SK-N-SH (cell line): Measurements from ENCODE around the gene ARFGAP1. TPM values are rescaled to one million over a fixed set of nuclear protein-coding genes. Genes with fewer than 3 reads are reported as not detected.

Source experiments
- CTCF ChIA-PET: fragments of 300-600, 350-600 bp; formaldehyde crosslinking; extraction: SDS; loops from one replicate; lab custom pipeline; 2021; lab: Yijun Ruan, JAX
- POLR2A ChIA-PET: fragments of 350-600 bp; sonication (Branson Sonifier 250); formaldehyde crosslinking; extraction: SDS; loops from one replicate; lab custom pipeline; 2020; ENCODE audit warnings: antibody characterized with exemption, inconsistent platforms; lab: Yijun Ruan, JAX
- DNase-seq: peaks from one replicate; pipeline ENCODE4 v3.0.0; 2012
- H2AFZ ChIP-seq: fragments of 200-600 bp; sonication (generic); 2 replicates; pipeline ENCODE4 v1.8.1; 2016; ENCODE audit warnings: antibody characterized with exemption, mild to moderate bottlenecking, low read depth
- H3F3A ChIP-seq: fragments of 200-600 bp; sonication (generic); replicated peaks from 2 replicates; pipeline ENCODE3; 2016; ENCODE audit warnings: antibody characterized with exemption, mild to moderate bottlenecking; ENCODE audit not compliant: insufficient read depth
- H3K27ac ChIP-seq, 2 experiments: fragments of 200-500 bp in 1 of 2; fragments of 200-600 bp in 1 of 2; sonication (Bioruptor generic) in 1 of 2; sonication (generic), shearing (Covaris generic) in 1 of 2; 2 replicates each; pipeline versions ENCODE4 v1.5.1 to v1.6.1; 2014 to 2016; ENCODE audit warnings: low read depth in 2 of 2, inconsistent platforms in 1 of 2, low read length in 1 of 2, mild to moderate bottlenecking in 1 of 2, mixed read lengths in 1 of 2
- H3K27me3 ChIP-seq: fragments of 200-600 bp; sonication (generic), shearing (Covaris generic); 2 replicates; pipeline ENCODE4 v1.6.1; 2016; ENCODE audit warnings: mixed run types; ENCODE audit not compliant: insufficient read depth
- H3K36me3 ChIP-seq, 2 experiments: fragments of 200-500 bp in 1 of 2; fragments of 200-600 bp in 1 of 2; sonication (Bioruptor generic) in 1 of 2; sonication (generic) in 1 of 2; replicated peaks in 1 of 2; 2 replicates each; pipeline versions ENCODE3 to v1.5.1; 2014 to 2016; ENCODE audit warnings: low read length in 1 of 2, mild to moderate bottlenecking in 1 of 2; ENCODE audit not compliant: insufficient read depth in 2 of 2, control insufficient read depth in 1 of 2
- H3K4me1 ChIP-seq, 2 experiments: fragments of 200-500 bp in 1 of 2; fragments of 200-600 bp in 1 of 2; sonication (Bioruptor generic) in 1 of 2; sonication (generic), shearing (Covaris generic) in 1 of 2; 2 replicates each; pipeline versions ENCODE4 v1.5.1 to v1.6.1; 2014 to 2016; ENCODE audit warnings: low read depth in 1 of 2, low read length in 1 of 2, mixed run types in 1 of 2; ENCODE audit not compliant: insufficient read depth in 2 of 2, control insufficient read depth in 1 of 2
- H3K4me2 ChIP-seq: fragments of 200-600 bp; sonication (generic), shearing (Covaris generic); 2 replicates; pipeline ENCODE4 v1.6.1; 2017; ENCODE audit warnings: mixed run types
- H3K4me3 ChIP-seq, 2 experiments: fragments of 200-500 bp in 1 of 2; fragments of 200-600 bp in 1 of 2; sonication (Bioruptor generic) in 1 of 2; sonication (generic), shearing (Covaris generic) in 1 of 2; 2 replicates each; pipeline versions ENCODE4 v1.5.1 to v1.8.1; 2014 to 2016; ENCODE audit warnings: low read depth in 2 of 2, inconsistent platforms in 1 of 2, low read length in 1 of 2, mild to moderate bottlenecking in 1 of 2, mixed read lengths in 1 of 2, moderate library complexity in 1 of 2
- H3K79me2 ChIP-seq: fragments of 200-600 bp; sonication (generic); 2 replicates; pipeline ENCODE4 v1.8.1; 2017; ENCODE audit warnings: mild to moderate bottlenecking; ENCODE audit not compliant: insufficient read depth
- H3K9ac ChIP-seq: fragments of 200-600 bp; sonication (generic); 2 replicates; pipeline ENCODE4 v1.6.1; 2017; ENCODE audit warnings: mixed run types
- H3K9me2 ChIP-seq: fragments of 200-600 bp; sonication (generic); 2 replicates; pipeline ENCODE4 v1.6.1; 2017; ENCODE audit warnings: mixed run types
- H3K9me3 ChIP-seq: fragments of 200-600 bp; sonication (generic); 2 replicates; pipeline ENCODE4 v1.6.1; 2017; ENCODE audit warnings: mixed run types, mild to moderate bottlenecking, moderate library complexity
- H4K20me1 ChIP-seq: fragments of 200-600 bp; sonication (generic); 2 replicates; pipeline ENCODE4 v1.6.1; 2017; ENCODE audit warnings: mild to moderate bottlenecking, mixed run types; ENCODE audit not compliant: insufficient read depth
- ELF1 ChIP-seq: IDR thresholded peaks from 2 replicates; pipeline ENCODE4 v1.4.0; 2012
- EP300 ChIP-seq, 2 experiments: IDR thresholded peaks; 2 replicates each; pipeline versions ENCODE4 v1.4.0 to v1.6.1; 2012; ENCODE audit warnings: borderline replicate concordance in 1 of 2, low read depth in 1 of 2, low read length in 1 of 2
- EZH2phosphoT487 ChIP-seq: fragments of 200-600 bp; sonication (generic); IDR thresholded peaks from 2 replicates; pipeline ENCODE4 v1.6.1; 2017; ENCODE audit warnings: low read depth, mixed run types, mild to moderate bottlenecking, antibody characterized with exemption, moderate library complexity, borderline replicate concordance
- FOSL2 ChIP-seq: IDR thresholded peaks from 2 replicates; pipeline ENCODE4 v1.4.0; 2012; ENCODE audit warnings: low read depth, mild to moderate bottlenecking, moderate library complexity, borderline replicate concordance
- FOXJ3 ChIP-seq: sonication (generic); formaldehyde crosslinking; IDR thresholded peaks from 2 replicates; pipeline ENCODE4 v1.5.1; 2020; ENCODE audit warnings: mild to moderate bottlenecking, missing genetic modification reagents
- JUND ChIP-seq: IDR thresholded peaks from 2 replicates; pipeline ENCODE4 v1.4.0; 2012
- MEF2A ChIP-seq: IDR thresholded peaks from 2 replicates; pipeline ENCODE4 v1.4.0; 2012; ENCODE audit warnings: low read depth, borderline replicate concordance
- NFIC ChIP-seq: IDR thresholded peaks from 2 replicates; pipeline ENCODE4 v1.4.0; 2012; ENCODE audit warnings: borderline replicate concordance
- NRF1 ChIP-seq: IDR thresholded peaks from 2 replicates; pipeline ENCODE4 v1.6.1; 2012; ENCODE audit warnings: low read depth, mild to moderate bottlenecking, low read length
- POLR2AphosphoS5 ChIP-seq: IDR thresholded peaks from 2 replicates; pipeline ENCODE4 v1.6.1; 2012; ENCODE audit warnings: low read depth, low read length
- RFX5 ChIP-seq: IDR thresholded peaks from 2 replicates; pipeline ENCODE4 v1.6.1; 2012; ENCODE audit warnings: mild to moderate bottlenecking, improper control_type of control experiment, low read length
- RXRA ChIP-seq: IDR thresholded peaks from 2 replicates; pipeline ENCODE4 v1.4.0; 2012; ENCODE audit warnings: low read depth, mild to moderate bottlenecking, borderline replicate concordance
- SMC3 ChIP-seq: IDR thresholded peaks from 2 replicates; pipeline ENCODE4 v1.6.1; 2012; ENCODE audit warnings: low read depth, low read length, improper control_type of control experiment
- TAF1 ChIP-seq: IDR thresholded peaks from 2 replicates; pipeline ENCODE4 v1.6.1; 2012; ENCODE audit warnings: low read depth, mild to moderate bottlenecking, low read length, moderate library complexity, borderline replicate concordance
- TCF12 ChIP-seq: IDR thresholded peaks from 2 replicates; pipeline ENCODE4 v1.4.0; 2012
- WGBS: methylation state at CpG from one replicate; pipeline ENCODE4 v1.1.6; 2017; ENCODE audit warnings: low lambda C conversion rate; 5-methylcytosine and 5-hydroxymethylcytosine counted together
- polyA plus RNA-seq, 3 experiments: library from polyadenylated mRNA; depleted of rRNA; stranded (reverse); fragments of >200 nt; gene quantifications; 2 replicates each; pipeline ENCODE4 v1.2.3, GENCODE V29; 2012
- TF ChIP-seq, protein P1 (sequence below): IDR thresholded peaks from 2 replicates; pipeline ENCODE4 v1.4.0; 2012; ENCODE audit warnings: low read depth, borderline replicate concordance
- TF ChIP-seq, protein P2 (sequence below): fragments of 150-350 bp; IDR thresholded peaks from 2 replicates; pipeline ENCODE4 v1.6.1; 2017; ENCODE audit warnings: antibody characterized with exemption, low read length, low read depth, borderline replicate concordance
- TF ChIP-seq, protein P3 (sequence below): IDR thresholded peaks from 2 replicates; pipeline ENCODE4 v1.4.0; 2012; ENCODE audit warnings: low read depth, borderline replicate concordance
- TF ChIP-seq, protein P4 (sequence below): fragments of 200-600 bp; sonication (generic); IDR thresholded peaks from 2 replicates; pipeline ENCODE4 v1.6.1; 2017; ENCODE audit warnings: antibody characterized with exemption, mild to moderate bottlenecking, moderate library complexity

Gene ARFGAP1
- polyA plus RNA-seq, 1 of the 3 experiments (the other 2 are of a cell fraction) = 72.7 TPM

DNA sequence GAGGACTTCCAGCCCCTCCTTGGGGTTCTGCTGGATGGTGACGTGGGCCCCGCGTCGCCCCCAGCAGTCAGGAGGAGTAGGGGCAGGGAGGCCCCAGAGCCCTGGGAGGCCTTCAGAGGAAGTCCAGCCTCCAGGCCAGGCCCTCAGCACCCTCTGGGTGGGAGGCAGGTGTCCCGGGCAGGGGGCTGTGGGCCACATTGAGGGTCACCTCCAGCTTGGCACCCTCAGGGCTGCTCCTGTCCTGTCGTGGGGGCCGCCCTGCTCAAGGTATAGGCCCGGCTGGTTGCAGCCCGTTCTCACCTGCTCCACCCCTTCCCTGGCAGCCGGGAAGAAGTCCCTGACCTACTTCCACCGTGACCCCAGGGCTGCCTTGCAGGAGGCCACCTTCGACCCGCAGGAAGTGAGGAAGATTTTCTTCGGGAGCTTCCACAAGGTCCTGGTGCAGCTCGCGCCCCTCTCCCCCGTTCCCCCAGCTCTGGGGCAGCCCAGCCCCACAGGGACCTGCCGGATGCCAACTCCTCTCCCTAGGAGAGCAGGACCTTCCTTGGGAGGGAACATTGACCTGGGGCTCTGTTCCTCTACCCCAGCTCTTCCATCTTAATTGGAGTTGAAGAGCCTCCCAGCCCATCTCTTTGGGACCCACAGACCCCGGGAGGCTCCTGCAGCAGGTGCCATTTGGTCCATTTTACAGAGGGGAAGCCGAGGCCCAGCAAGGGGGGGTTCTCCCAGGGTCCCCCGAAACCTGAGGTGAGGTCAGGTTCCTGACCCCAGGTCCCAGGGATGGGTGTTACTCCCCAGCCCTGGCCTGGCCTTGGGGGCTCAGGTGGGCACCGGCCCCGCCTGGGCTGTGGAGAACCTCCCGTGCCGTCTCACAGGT, 46.8 kb downstream of the ARFGAP1 start:
- Histone ChIP-seq H3K36me3 (no peaks in the 10 kb centered on the region), H3K79me2 (no peaks in the 10 kb centered on the region), H3K4me3 (no peak overlapping the region), H3F3A (no peaks in the 10 kb centered on the region), H3K4me2 (no peak overlapping the region), H3K9ac (no peak overlapping the region)
- 70% methylated on average over 6 of the region's 25 CpGs for WGBS
- TF ChIP-seq EZH2phosphoT487 (no peak), MEF2A (no peak), FOXJ3 (CRISPR knock-in tag) (no peak), NFIC (no peak), NRF1 (no peak), TCF12 (no peak), RFX5 (no peak)
- TF ChIP-seq, protein P1, sequence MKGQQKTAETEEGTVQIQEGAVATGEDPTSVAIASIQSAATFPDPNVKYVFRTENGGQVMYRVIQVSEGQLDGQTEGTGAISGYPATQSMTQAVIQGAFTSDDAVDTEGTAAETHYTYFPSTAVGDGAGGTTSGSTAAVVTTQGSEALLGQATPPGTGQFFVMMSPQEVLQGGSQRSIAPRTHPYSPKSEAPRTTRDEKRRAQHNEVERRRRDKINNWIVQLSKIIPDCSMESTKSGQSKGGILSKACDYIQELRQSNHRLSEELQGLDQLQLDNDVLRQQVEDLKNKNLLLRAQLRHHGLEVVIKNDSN = no peak
- TF ChIP-seq, all 33 proteins: peak for 0
- H3K9me2 ChIP-seq = no peaks in the 10 kb centered on the region
- H3K9me3 ChIP-seq = no peaks in the 10 kb centered on the region
- no peaks in the 10 kb centered on the region for H4K20me1 ChIP-seq
- H3K27ac ChIP-seq = no peak overlapping the region
- H3K4me1 ChIP-seq = no peaks in the 10 kb centered on the region
- no peak for DNase-seq
- H2AFZ ChIP-seq = no peak overlapping the region
- ChIA-PET CTCF (interaction anchor here (5.8 to 6.4 kb wide), 2 partner anchors 10 to 62 kb away, joined by 43 to 53 read pairs; no protein-coding TSS in a partner anchor), POLR2A (no interaction called here)
- H3K27me3 ChIP-seq = no peaks in the 10 kb centered on the region; the same call in 1 of the 2 replicates

DNA sequence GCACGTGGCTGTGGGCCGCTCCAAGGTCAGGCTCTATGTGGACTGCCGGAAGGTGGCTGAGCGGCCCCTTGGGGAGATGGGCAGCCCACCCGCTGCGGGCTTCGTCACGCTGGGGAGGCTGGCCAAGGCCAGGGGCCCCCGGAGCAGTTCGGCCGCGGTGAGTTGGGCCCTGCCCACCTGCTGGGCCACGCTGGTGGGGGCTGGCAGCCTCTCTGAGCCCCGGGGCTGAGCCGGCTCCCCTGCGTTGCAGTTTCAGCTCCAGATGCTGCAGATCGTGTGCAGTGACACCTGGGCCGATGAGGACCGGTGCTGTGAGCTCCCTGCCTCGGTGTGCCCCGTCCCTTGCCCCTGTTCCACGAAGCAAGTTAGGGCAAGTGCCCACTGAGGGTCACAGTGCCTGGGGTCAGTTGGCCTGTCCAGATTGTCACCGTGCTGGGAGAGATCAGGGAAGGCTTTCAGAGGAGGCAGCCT, 47.5 kb downstream of the ARFGAP1 start:
- no peak for DNase-seq
- POLR2A ChIA-PET = no interaction called here
- CTCF ChIA-PET = interaction anchor here (5.8 to 6.4 kb wide), 2 partner anchors 11 to 62 kb away, joined by 43 to 53 read pairs; no protein-coding TSS in a partner anchor

More for the DNA sequence above, 47.5 kb downstream of the ARFGAP1 start:
- Histone ChIP-seq H2AFZ (no peak overlapping the region), H3K36me3 (no peaks in the 10 kb centered on the region), H3K4me2 (no peak overlapping the region), H3K79me2 (no peaks in the 10 kb centered on the region), H3K4me3 (no peak overlapping the region), H3F3A (no peaks in the 10 kb centered on the region), H3K9ac (no peak overlapping the region), H4K20me1 (no peaks in the 10 kb centered on the region), H3K4me1 (no peaks in the 10 kb centered on the region), H3K27me3 (no peaks in the 10 kb centered on the region; the same call in 1 of the 2 replicates), H3K9me3 (no peaks in the 10 kb centered on the region), H3K27ac (no peak overlapping the region), H3K9me2 (no peaks in the 10 kb centered on the region)
- WGBS = 59% methylated on average over 13 of the region's 23 CpGs
- TF ChIP-seq EZH2phosphoT487 (no peak), RXRA (no peak), TCF12 (no peak), JUND (no peak), SMC3 (no peak), ELF1 (no peak), TAF1 (no peak), POLR2AphosphoS5 (no peak), EP300 (IDR thresholded peaks at IDR 0.05; ENCODE audit: borderline replicate concordance in 1 of 2, low read depth in 1 of 2, low read length in 1 of 2) (no peak), FOSL2 (no peak)
- TF ChIP-seq, protein P2, sequence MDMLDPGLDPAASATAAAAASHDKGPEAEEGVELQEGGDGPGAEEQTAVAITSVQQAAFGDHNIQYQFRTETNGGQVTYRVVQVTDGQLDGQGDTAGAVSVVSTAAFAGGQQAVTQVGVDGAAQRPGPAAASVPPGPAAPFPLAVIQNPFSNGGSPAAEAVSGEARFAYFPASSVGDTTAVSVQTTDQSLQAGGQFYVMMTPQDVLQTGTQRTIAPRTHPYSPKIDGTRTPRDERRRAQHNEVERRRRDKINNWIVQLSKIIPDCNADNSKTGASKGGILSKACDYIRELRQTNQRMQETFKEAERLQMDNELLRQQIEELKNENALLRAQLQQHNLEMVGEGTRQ = no peak
- TF ChIP-seq, protein P1 = no peak
- TF ChIP-seq, protein P3, sequence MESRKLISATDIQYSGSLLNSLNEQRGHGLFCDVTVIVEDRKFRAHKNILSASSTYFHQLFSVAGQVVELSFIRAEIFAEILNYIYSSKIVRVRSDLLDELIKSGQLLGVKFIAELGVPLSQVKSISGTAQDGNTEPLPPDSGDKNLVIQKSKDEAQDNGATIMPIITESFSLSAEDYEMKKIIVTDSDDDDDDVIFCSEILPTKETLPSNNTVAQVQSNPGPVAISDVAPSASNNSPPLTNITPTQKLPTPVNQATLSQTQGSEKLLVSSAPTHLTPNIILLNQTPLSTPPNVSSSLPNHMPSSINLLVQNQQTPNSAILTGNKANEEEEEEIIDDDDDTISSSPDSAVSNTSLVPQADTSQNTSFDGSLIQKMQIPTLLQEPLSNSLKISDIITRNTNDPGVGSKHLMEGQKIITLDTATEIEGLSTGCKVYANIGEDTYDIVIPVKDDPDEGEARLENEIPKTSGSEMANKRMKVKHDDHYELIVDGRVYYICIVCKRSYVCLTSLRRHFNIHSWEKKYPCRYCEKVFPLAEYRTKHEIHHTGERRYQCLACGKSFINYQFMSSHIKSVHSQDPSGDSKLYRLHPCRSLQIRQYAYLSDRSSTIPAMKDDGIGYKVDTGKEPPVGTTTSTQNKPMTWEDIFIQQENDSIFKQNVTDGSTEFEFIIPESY = no peak
- TF ChIP-seq, protein P4, sequence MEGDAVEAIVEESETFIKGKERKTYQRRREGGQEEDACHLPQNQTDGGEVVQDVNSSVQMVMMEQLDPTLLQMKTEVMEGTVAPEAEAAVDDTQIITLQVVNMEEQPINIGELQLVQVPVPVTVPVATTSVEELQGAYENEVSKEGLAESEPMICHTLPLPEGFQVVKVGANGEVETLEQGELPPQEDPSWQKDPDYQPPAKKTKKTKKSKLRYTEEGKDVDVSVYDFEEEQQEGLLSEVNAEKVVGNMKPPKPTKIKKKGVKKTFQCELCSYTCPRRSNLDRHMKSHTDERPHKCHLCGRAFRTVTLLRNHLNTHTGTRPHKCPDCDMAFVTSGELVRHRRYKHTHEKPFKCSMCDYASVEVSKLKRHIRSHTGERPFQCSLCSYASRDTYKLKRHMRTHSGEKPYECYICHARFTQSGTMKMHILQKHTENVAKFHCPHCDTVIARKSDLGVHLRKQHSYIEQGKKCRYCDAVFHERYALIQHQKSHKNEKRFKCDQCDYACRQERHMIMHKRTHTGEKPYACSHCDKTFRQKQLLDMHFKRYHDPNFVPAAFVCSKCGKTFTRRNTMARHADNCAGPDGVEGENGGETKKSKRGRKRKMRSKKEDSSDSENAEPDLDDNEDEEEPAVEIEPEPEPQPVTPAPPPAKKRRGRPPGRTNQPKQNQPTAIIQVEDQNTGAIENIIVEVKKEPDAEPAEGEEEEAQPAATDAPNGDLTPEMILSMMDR = no peak
